ENCODE measurements around the gene FAM111B. TPM values are rescaled to one million over a fixed set of nuclear protein-coding genes. Genes with fewer than 3 reads are reported as not detected.
"Not testable (repeated sequence)": the region's sequence is repeated elsewhere in the genome, so short reads cannot be mapped to it uniquely, and the experiment has no call there.

Gene FAM111B
- total RNA-seq, 3 donors from 2014 or later (not counting 1 experiment from before 2014, with no cell fraction given) = 1.2 to 1.9 (median 1.4) TPM

DNA sequence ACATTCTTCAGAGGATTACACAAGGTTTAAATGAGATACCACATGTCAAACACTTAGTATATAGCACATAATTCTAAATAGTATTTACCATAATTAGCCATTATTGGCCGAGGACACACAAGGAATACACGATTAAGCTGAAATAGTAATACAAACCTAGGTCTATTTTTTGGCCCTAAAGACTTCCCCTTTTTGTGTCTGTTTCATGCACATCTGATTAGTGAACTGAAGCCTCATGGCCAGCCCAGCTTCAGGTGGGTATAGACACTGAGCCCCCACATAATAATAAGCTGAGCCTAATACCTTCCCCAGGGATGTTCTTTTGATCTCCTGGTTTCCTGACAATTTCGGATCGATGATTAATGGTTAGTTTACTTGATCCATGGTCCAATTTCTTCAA is 18.9 kb upstream of the FAM111B start:
- H3K27me3 Mint-ChIP-seq (ENCODE audit: low read depth in 2 of 2) = peaks cover 23 to 44% of the 10 kb centered on the region in 2 donors
- intact Hi-C loops (cut with micrococcal nuclease) = no loop called here

DNA sequence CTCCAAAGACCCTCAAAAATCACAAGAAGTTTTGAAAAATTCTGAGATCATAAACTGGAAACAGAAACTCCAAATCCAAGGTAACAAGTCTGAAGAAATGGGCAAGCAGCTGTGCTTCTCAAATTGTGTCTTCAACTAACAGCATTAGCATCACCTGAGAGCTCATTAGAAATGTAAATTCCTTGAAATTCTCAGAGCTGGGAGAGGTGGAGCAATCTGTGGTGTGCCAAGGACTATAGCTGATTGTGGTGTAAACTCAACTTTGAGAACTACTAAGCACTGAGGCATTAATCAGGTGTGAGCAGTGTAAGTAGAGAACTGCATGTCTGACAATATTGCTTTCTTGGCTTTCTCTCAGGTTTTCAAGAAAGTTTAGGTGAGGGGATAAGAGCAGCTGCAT is 13.5 kb upstream of the FAM111B start:
- not testable (repeated sequence) for ATAC-seq

More for the DNA sequence above, 18.9 kb upstream of the FAM111B start:
- ATAC-seq (no peak), DNase-seq (no peak)
- H3K9me3 Mint-ChIP-seq = no peaks in the 10 kb centered on the region
- no peaks in the 10 kb centered on the region for H3K4me1 Mint-ChIP-seq
- no peaks in the 10 kb centered on the region for H3K36me3 ChIP-seq (ENCODE audit: control insufficient read depth, insufficient read depth, low read length)
- H3K4me3 ChIP-seq (ENCODE audit: low read length) = no peak overlapping the region
- H3K27ac Mint-ChIP-seq = no peak overlapping the region
- 73% methylated on average over 4 of the region's 4 CpGs for whole genome bisulfite sequencing (ENCODE audit: insufficient coverage)
- TF ChIP-seq CTCF (IDR thresholded peaks at IDR 0.05) = no peak
- no peaks in the 10 kb centered on the region for H3K27me3 ChIP-seq (ENCODE audit: control insufficient read depth, insufficient read depth, low read length)
- H3K36me3 Mint-ChIP-seq = no peaks in the 10 kb centered on the region
- no peaks in the 10 kb centered on the region for H3K9me3 ChIP-seq (ENCODE audit: control insufficient read depth, insufficient read depth, low read length)
- H3K27ac ChIP-seq (ENCODE audit: low read length) = no peak overlapping the region
- H3K4me1 ChIP-seq (ENCODE audit: control insufficient read depth, insufficient read depth, low read length) = no peaks in the 10 kb centered on the region
- H3K4me3 Mint-ChIP-seq = no peak overlapping the region

GRCh38 chr11:59095225-59095624 is 11.8 kb upstream of the FAM111B start:
- DNase-seq; H3K27ac Mint-ChIP-seq; H3K36me3 Mint-ChIP-seq; ATAC-seq; intact Hi-C loops (cut with micrococcal nuclease); H3K4me3 Mint-ChIP-seq; H3K27ac ChIP-seq (ENCODE audit: low read length); H3K4me3 ChIP-seq (ENCODE audit: low read length); H3K9me3 ChIP-seq (ENCODE audit: control insufficient read depth, insufficient read depth, low read length); H3K4me1 ChIP-seq (ENCODE audit: control insufficient read depth, insufficient read depth, low read length); H3K9me3 Mint-ChIP-seq; H3K27me3 ChIP-seq (ENCODE audit: control insufficient read depth, insufficient read depth, low read length); H3K4me1 Mint-ChIP-seq; H3K36me3 ChIP-seq (ENCODE audit: control insufficient read depth, insufficient read depth, low read length): not testable (repeated sequence)
- peaks cover 17 to 41% of the 10 kb centered on the region in 2 donors for H3K27me3 Mint-ChIP-seq (ENCODE audit: low read depth in 2 of 2)
- WGBS (ENCODE audit: insufficient coverage) = 62% methylated on average over 1 of the region's 1 CpG

More for the DNA sequence above, 13.5 kb upstream of the FAM111B start:
- H3K9me3 ChIP-seq (ENCODE audit: control insufficient read depth, insufficient read depth, low read length); H3K27ac Mint-ChIP-seq; H3K36me3 Mint-ChIP-seq; H3K9me3 Mint-ChIP-seq; H3K4me1 ChIP-seq (ENCODE audit: control insufficient read depth, insufficient read depth, low read length); H3K27ac ChIP-seq (ENCODE audit: low read length); H3K27me3 ChIP-seq (ENCODE audit: control insufficient read depth, insufficient read depth, low read length); H3K4me1 Mint-ChIP-seq; H3K4me3 ChIP-seq (ENCODE audit: low read length); H3K36me3 ChIP-seq (ENCODE audit: control insufficient read depth, insufficient read depth, low read length); H3K4me3 Mint-ChIP-seq; intact Hi-C loops (cut with micrococcal nuclease); DNase-seq: not testable (repeated sequence)
- H3K27me3 Mint-ChIP-seq (ENCODE audit: low read depth in 2 of 2) = peaks cover 18 to 46% of the 10 kb centered on the region in 2 donors

DNA sequence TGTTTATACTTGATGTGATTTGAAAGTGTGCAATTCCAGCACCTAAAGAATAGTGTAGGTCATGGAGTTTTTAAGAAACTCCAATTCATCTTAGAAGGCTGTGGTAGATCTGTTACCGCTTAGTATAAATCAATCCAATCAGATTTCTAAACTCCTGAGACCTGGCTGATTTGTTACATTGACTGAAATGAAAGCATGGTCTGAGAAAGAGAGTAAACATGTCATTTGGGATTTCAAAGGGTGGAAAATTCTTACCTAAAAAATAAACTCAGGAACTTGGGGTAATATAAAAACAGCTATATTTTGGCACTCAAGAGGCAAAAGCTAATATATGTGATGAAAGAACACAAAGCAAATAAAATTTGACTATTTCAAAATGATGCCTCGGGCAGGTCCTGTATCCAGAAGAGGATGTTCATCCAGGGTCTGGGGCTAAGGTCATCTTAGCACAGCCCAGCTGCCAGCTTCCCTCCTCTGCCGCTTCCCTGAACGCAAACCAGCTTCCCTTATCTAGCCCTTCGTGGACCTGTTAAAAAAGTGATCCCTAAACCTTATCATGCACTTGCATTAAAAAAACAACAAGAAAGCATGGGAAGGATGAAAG is 11.0 kb upstream of the FAM111B start:
- peaks cover 17 to 41% of the 10 kb centered on the region in 2 donors for H3K27me3 Mint-ChIP-seq (ENCODE audit: low read depth in 2 of 2)
- not testable (repeated sequence) for H3K27me3 ChIP-seq (ENCODE audit: control insufficient read depth, insufficient read depth, low read length)

GRCh38 chr11:59097113-59097708 is 9.8 kb upstream of the FAM111B start:
- H3K27me3 Mint-ChIP-seq (ENCODE audit: low read depth in 2 of 2) = peaks cover 17 to 39% of the 10 kb centered on the region in 2 donors
- no peak overlapping the region for H3K27ac Mint-ChIP-seq
- Histone ChIP-seq H3K9me3 (ENCODE audit: control insufficient read depth, insufficient read depth, low read length) (no peaks in the 10 kb centered on the region), H3K4me3 (ENCODE audit: low read length) (no peak overlapping the region), H3K36me3 (ENCODE audit: control insufficient read depth, insufficient read depth, low read length) (no peaks in the 10 kb centered on the region), H3K27me3 (ENCODE audit: control insufficient read depth, insufficient read depth, low read length) (peaks cover 2% of the 10 kb centered on the region), H3K4me1 (ENCODE audit: control insufficient read depth, insufficient read depth, low read length) (peaks cover 8% of the 10 kb centered on the region), H3K27ac (ENCODE audit: low read length) (no peak overlapping the region)
- TF ChIP-seq CTCF (IDR thresholded peaks at IDR 0.05) = peak; percentile 66
- peak; percentile 56 to 82 (median 80) for ATAC-seq
- WGBS (ENCODE audit: insufficient coverage) = 94% methylated on average over 5 of the region's 5 CpGs
- DNase-seq = peak; percentile 49 to 86
- no peaks in the 10 kb centered on the region for H3K36me3 Mint-ChIP-seq
- H3K4me1 Mint-ChIP-seq = peaks cover 4 to 8% of the 10 kb centered on the region in 2 donors
- intact Hi-C loops (cut with micrococcal nuclease) = loop anchor here (1.0 kb wide), 2 partner anchors 39 to 61 kb away; no protein-coding TSS in a partner anchor
- no peak overlapping the region for H3K4me3 Mint-ChIP-seq
- no peaks in the 10 kb centered on the region for H3K9me3 Mint-ChIP-seq

More for the DNA sequence above, 11.0 kb upstream of the FAM111B start:
- H3K36me3 ChIP-seq (ENCODE audit: control insufficient read depth, insufficient read depth, low read length); H3K4me3 Mint-ChIP-seq; DNase-seq; intact Hi-C loops (cut with micrococcal nuclease); H3K9me3 Mint-ChIP-seq; H3K4me1 ChIP-seq (ENCODE audit: control insufficient read depth, insufficient read depth, low read length); ATAC-seq; H3K9me3 ChIP-seq (ENCODE audit: control insufficient read depth, insufficient read depth, low read length); H3K27ac Mint-ChIP-seq; H3K36me3 Mint-ChIP-seq; H3K4me3 ChIP-seq (ENCODE audit: low read length); H3K4me1 Mint-ChIP-seq: not testable (repeated sequence)
- WGBS (ENCODE audit: insufficient coverage) = 100% methylated on average over 1 of the region's 5 CpGs
- peak overlapping the region; percentile 26 for H3K27ac ChIP-seq (ENCODE audit: low read length)

- ATAC-seq; H3K4me3 Mint-ChIP-seq; H3K36me3 Mint-ChIP-seq; H3K9me3 ChIP-seq (ENCODE audit: control insufficient read depth, insufficient read depth, low read length); H3K36me3 ChIP-seq (ENCODE audit: control insufficient read depth, insufficient read depth, low read length); DNase-seq; H3K27ac Mint-ChIP-seq; H3K27me3 ChIP-seq (ENCODE audit: control insufficient read depth, insufficient read depth, low read length); H3K9me3 Mint-ChIP-seq; H3K4me3 ChIP-seq (ENCODE audit: low read length); H3K27ac ChIP-seq (ENCODE audit: low read length): not testable (repeated sequence)
- intact Hi-C loops (cut with micrococcal nuclease) = loop anchor here (1.0 kb wide), 2 partner anchors 38 to 60 kb away; no protein-coding TSS in a partner anchor
- Mint-ChIP-seq H3K4me1 (peaks cover 8 to 11% of the 10 kb centered on the region in 2 donors), H3K27me3 (ENCODE audit: low read depth in 2 of 2) (peaks cover 17 to 35% of the 10 kb centered on the region in 2 donors)
- peaks cover 12% of the 10 kb centered on the region for H3K4me1 ChIP-seq (ENCODE audit: control insufficient read depth, insufficient read depth, low read length)
- WGBS (ENCODE audit: insufficient coverage) = 66% methylated on average over 8 of the region's 8 CpGs
Observed at GRCh38 chr11:59097938-59098337, 9.1 kb upstream of the FAM111B start.
